Stimulated activated naive CD8-positive, alpha-beta T cell treated with anti-CD3 and anti-CD28 coated beads, Interleukin-15, Interleukin-2, amounts not matched to agents 100 U/mL and 50 U/mL, for 24 hours (primary cell): ENCODE data around the gene MAP3K12.
"Not testable (repeated sequence)": the region's sequence is repeated elsewhere in the genome, so short reads cannot be mapped to it uniquely, and the experiment has no call there.

Experiments used
- ATAC-seq: fragments of 150-1000 bp; cut with Tn5 transposase; one replicate; pipeline ENCODE4 v1.10.0; 2021
- DNase-seq: peaks from one replicate; pipeline ENCODE4 v3.0.0; 2021

The MAP3K12 gene, protein sequence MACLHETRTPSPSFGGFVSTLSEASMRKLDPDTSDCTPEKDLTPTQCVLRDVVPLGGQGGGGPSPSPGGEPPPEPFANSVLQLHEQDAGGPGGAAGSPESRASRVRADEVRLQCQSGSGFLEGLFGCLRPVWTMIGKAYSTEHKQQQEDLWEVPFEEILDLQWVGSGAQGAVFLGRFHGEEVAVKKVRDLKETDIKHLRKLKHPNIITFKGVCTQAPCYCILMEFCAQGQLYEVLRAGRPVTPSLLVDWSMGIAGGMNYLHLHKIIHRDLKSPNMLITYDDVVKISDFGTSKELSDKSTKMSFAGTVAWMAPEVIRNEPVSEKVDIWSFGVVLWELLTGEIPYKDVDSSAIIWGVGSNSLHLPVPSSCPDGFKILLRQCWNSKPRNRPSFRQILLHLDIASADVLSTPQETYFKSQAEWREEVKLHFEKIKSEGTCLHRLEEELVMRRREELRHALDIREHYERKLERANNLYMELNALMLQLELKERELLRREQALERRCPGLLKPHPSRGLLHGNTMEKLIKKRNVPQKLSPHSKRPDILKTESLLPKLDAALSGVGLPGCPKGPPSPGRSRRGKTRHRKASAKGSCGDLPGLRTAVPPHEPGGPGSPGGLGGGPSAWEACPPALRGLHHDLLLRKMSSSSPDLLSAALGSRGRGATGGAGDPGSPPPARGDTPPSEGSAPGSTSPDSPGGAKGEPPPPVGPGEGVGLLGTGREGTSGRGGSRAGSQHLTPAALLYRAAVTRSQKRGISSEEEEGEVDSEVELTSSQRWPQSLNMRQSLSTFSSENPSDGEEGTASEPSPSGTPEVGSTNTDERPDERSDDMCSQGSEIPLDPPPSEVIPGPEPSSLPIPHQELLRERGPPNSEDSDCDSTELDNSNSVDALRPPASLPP

DNA sequence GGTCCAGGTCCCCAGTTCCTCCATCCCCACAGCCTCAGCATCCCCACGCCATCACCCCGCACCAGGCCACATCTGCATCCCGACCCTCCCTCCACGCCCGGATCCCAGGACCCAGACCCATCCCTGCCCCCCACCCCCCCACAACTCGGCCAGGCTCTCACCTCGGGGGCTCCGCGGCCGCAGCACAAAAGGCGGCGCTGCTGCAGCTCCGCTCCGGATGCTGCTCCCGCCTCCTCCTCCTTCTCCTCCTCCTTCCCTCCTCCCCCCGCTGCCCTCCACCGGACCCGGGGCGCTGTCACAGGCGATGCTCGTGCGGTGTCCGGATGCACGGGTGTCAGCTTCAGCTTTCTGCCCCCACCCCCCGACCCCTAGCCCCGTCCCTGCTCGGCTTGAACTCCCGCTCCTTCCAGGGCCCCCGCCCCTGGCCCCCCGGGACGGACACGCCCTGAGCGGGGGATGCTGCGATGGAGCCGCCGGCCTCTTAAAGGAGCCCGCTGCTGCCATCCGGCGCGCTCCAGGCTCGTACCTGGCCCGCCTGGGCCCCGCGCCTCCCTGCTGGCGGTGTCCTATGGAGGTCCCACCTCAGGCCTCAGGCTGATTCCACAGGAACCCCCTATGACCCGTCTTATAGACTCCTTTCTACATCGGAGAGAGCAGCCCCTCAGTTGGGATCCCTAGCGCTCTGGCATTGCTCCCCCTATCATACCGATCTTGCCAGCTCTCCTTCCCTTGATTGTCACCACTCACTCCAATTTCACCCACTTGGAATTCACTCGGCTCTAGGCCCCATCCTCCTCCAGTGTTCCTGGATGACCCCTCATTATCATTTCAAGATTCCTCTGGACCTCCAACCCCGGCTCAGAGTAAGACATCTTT lies at the start of gene MAP3K12:
Gene MAP3K12 (minus strand): TSS at position 193 of the 876 bp plus-strand sequence. CDS start 12,067 bp downstream, outside the sequence.
- peak; percentile 71 for DNase-seq
- peak; percentile 6 for ATAC-seq

DNA sequence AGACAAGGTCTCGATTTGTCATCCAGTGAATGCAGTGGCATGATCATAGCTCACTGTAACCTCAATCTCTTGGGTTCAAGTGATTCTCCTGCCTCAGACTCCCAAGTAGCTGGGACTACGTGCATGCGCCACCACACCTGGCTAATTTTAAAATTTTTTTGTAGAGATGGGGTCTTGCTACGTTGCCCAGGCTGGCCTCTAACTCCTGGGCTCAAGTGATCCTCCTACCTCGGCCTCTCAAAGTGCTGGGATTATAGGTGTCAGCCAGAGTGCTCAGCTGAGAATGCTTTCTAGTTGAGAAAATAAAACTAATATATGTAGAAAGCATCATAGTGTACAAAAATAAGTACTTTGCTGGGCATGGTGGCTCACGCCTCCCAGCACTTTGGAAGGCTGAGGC lies 49.1 kb upstream of the MAP3K12 start:
- not testable (repeated sequence) for DNase-seq, ATAC-seq

DNA sequence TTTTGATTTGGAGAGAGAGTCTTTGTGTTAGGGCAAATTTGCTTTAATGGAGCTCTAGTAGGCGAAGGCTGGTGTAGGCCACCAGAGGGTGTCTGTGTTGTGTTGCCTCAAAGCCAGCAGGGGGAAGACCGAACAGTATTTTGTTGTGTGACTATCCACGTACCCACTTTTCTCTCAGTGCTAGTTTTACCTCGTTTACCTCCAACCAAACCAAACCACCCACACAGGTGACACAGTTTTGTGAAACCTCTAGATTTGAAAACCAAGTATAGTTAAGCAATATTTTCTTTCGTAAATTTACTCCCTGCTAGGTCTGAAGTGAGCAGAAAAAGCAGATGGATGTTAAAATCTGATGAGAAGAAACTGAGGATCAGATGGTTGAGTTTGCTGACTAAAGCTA lies 44.3 kb upstream of the MAP3K12 start:
- DNase-seq (peak; percentile 38), ATAC-seq (peak; percentile 88)

DNA sequence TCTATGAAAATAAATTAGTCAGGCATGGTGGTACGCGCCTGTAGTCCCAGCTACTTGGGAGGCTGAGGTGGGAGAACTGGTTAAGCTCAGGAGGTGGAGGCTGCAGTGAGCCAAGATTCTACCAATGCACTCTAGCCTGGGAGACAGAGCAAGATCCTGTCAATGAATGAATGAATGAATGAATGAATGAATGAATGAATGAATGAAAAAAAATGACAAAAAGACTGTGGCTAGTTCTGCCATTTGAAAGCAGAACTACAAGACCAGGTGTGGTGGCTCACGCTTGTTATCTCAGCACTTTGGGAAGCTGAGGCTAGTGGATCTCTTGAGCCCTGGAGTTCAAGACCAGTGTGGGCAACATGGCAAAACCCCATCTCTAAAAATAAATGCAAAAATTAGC lies 40.3 kb upstream of the MAP3K12 start:
- DNase-seq = no peak
- no peak for ATAC-seq

DNA sequence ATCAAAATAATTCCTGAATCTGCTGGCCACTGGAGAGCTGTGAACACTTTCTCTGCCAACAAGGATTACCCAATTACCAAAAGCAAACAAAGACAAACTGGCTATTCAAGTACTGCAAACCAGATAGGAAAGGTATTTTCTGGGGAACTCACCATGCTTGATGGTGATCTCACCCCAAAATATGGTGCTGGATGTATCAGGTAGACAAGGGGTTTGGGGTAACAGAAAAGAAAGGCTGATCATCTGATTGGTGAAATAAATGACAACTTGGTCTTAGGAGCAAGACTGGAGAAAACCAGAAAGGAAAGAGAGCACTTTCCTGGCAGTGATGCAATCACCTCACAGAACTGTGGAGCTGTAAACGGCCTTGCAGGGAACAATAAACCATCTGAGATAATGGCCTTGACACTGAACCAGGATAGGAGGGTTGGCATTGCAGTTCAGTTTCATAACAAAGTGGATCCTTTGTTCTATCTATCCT lies 39.0 kb upstream of the MAP3K12 start:
- ATAC-seq (no peak), DNase-seq (no peak)

DNA sequence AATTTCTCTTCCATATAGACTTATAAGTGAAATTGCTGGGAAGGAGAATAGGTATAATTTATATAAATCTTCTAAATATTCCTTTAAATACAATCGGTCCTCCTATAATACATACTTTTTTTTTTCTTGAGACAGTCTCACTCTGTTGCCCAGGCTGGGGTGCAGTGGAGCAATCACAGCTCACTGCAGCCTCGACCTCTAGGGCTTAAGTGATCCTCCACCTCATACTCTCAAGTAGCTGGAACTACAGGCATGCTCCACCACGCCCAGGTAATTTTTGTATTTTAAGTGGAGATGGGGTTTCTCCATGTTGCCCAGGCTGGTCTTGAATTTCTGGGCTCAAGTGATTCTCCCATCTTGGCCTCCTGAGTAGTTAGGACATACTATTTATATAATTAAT lies 37.7 kb upstream of the MAP3K12 start:
- DNase-seq = no peak
- ATAC-seq = no peak

DNA sequence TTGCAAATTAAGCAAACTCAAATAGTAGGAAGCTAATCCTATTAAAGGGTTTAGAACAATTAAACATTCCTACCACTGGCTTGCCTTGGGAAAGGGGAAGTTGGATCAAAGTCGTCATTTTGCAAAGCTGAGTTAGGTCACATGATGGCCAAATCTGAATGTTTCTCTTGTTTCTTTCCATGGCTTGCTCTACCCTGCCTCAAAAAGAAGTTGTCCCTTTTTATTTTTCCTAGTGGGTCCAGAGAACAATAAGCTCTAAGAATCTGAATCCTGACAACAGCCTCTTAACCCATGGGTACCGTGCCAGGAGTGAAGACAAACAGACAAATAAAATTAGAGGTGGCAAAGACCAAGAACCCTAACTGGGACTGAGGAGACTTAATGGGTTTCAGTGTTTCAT lies 34.2 kb upstream of the MAP3K12 start:
- ATAC-seq (no peak), DNase-seq (no peak)

DNA sequence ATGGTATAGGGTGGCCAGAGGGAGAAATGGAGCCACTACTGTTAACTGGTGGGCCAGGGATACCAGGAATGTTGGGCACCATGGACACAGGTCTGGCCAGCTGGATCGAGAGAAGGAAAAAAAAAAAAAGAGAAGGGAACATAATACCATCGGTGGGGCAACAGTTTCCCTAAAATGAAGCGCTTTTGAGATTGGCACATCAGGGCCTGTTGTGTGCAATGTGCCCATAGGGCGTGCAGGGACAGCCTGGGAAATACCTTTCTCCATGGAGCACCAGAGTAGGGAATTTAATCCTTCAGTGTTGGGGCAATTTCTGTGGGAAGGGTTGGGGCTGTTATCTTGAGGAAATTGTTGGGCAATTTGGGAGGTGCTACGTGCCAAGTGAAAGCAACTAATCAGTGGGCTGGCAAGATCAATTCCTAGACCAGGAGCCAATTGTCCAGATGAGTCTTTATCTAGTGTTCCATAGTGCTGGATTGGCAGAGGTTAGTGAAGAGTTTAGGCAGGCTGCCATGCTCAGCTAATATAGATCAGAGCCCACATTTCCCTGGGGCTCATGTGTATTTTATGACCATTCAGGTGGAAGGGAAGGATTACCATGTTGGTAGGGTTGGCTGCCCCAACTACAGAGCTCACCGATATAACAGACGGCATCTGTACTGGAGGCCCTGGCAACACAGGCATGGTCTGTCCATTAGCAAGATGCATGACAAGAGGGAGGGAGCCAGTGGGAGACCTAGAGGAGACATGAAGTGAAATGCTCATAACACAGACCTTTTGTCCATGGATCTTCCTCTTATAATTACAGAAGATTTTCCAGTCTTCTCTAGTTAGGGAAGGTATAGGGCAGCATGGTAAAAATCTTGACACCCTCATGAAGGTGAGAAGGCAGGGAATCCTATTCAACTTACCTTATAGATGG lies 33.5 kb upstream of the MAP3K12 start:
- DNase-seq (no peak), ATAC-seq (no peak)

DNA sequence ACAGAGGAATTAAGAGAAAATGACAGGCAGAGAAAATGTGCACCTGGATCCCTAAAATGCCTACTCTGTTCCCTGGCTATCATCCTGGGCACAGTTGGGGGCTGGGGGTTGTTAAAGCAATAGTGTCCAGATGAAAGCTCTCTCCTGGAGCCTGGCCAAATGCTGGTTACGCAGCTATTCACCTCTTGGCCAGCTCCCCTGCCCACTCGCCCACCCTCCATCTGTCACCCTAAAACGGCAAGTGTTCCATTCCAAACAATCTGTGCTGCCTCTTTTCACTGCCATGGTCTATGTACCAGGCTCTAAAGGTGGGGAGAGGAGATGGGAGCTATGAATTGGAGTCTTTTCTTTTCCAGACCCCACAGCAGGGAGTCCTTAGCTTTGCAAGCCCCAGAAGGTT lies 32.8 kb upstream of the MAP3K12 start:
- no peak for ATAC-seq

DNA sequence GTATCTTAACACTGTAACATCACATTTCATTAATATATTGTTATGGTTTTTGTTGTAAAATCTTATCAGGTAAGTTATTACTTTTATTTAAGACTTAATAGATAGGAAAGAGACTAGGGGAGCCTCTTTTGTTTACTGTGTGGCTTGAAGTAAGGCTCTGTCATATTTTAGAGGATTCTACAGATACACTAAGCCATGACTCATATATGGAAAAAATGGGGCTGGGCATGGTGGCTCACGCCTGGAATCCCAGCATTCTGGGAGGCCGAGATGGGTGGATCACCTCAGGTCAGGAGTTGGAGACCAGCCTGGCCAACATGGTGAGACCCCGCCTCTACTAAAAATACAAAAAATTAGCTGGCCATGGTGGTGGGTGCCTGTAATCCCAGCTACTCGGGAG lies 31.7 kb upstream of the MAP3K12 start:
- DNase-seq (no peak), ATAC-seq (no peak)

More for the DNA sequence above, 32.8 kb upstream of the MAP3K12 start:
- no peak for DNase-seq

DNA sequence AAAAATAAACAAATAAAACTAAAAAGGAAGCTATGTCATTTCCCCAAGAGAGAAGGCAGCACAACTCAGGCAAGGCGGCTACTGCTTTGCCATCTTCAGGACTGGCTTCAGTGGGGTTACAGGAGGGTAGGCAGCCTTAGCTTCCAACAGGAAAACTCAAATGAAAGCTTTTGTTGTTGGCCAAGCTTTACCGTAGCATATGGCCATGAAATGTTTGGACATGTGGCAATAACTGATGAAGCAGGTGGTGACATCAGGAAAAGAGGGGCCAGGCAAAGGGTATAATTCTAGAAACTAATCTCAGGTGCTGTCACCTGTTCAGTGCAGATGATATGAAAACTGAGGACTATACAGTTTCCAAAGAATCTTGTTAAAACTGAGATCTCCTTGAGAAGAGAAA lies 30.8 kb upstream of the MAP3K12 start:
- ATAC-seq (no peak), DNase-seq (no peak)

DNA sequence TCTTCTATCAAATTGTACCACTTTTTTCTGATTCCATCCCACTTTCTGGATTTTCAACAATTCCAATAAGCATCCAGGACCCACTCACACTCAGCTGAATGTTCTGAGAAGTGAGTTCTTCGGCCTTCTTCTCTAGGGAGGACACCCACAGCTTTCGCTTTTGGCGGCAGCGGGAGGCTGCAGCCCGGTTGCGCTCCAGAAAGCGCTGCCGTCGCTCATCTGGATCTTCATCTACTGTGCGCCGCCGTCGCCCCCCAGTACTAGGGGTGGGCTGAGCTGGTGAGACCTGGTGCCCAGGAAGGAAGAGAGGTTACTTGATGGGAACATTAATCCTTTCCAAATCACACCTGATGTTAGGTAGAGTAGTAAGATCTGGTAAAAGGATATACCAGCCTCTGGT lies 25.2 kb upstream of the MAP3K12 start:
- ATAC-seq (no peak), DNase-seq (no peak)

DNA sequence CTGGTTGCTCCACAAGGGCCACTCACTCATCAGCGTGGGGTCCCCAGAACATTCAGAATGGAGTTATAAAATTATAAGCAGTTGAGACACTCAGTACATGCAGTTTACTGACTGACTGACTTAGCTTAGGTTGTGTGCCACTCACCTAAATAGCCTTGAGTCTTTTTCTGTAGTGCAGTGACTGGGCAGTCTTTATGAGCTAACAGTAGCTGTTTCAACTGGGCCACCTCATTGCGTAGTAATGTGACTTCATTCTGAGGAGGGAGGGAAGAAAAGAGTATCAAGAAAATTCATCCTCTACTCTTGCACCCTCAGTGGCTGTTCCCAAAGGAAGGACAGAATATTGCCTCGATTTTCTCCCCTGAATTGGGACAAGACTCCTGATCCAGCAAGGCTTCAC lies 23.9 kb upstream of the MAP3K12 start:
- ATAC-seq = no peak
- DNase-seq = no peak

DNA sequence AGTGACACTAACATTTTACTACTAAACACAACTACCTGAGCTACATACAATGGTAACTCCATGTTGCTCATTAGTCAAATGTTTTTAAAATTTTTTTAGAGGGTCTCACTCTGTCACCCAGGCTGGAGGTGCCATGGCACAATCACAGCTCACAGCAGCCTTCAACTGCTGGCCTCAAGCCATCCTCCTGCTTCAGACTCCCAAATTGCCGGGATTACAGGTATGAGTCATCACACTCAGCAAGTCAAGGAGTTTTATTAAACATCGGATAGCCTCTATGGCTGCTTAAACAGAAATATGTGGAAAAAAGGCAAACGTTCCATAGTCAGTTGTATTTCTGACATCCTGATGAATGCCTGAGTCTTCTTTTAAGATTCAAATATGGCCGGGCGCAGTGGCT lies 19.1 kb upstream of the MAP3K12 start:
- ATAC-seq (no peak), DNase-seq (no peak)

DNA sequence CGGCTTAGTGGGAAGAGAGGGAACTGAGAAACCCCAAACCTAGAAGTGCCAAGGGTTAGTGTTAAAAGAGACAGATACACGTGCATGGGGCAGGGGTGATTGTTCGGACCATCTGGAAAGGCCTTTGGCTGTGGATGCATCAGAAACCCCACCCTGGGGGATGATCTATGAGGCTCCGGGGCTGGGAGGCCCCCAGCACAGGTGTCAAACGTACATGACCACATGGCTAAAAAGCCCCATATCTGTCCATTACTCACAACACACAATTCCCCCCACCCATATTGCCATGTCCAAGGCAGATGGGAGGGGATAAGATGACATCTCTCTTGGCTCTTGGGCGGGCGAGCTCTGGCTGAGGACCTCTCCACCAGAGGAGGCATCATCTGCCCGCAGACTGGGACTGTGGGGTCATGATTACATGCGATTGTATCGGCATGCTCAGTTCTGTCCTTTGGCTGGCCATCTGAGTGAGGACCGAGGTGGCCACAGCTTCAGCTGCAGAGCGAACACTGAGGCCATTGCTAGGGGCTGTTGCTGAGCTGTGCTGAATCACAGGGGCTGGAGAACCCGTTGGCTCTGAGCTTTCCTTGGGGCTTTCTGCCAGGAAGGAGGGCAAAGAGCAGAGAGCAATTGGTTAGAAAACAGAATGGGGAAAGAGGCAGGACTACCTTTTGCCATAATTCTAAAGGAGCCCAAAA lies 17.6 kb upstream of the MAP3K12 start:
- ATAC-seq (no peak), DNase-seq (no peak)

DNA sequence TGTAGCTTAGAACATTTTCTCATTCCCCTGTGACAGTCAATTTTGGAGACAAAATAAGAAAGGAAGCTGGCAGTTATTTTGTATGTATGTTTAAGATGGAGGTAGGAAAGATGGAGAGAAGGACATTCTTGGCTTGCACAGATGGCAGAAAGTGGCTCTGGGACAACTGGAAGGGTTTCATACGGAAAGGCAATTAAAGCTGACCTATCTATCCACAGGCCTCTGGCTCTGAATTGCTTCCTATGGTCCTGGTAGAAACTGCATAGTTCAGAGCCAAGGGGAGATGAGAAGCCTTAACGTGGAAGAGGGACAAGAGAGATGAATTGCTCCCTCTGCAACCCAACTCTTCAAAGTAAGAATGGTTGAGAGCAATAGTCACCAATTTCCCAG lies 16.0 kb upstream of the MAP3K12 start:
- no peak for DNase-seq
- no peak for ATAC-seq

DNA sequence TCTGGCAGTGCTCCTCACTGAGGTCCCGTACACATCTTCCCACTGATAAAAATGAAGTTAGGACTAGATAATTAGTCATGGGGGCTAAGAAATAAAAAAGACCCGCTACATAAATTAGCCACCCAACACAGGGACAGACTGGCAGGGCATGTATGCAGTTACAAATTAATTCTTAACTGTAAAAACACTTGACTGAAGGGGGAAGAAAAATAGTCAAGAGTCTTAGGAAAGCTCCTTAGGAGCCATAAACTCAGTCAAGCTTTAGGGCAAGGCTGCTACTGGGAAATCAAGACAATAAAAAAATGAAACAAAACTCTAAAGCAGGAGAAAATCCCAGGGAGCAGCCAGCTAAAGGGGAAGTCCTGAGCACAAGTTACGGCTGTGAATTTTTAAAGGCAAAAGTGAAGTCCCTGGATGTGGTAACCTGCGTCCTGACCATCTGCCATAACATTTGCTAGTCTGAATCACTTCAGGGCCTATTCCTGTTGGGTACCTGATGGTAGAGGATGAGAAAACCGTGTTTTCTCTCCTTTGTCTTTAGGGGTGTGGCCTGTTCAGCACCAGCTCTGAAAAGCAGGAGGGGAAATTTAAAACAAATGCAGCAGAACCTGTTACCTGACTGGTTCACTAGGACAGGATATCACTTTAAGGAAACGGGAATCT lies 15.5 kb upstream of the MAP3K12 start:
- DNase-seq (no peak), ATAC-seq (no peak)

DNA sequence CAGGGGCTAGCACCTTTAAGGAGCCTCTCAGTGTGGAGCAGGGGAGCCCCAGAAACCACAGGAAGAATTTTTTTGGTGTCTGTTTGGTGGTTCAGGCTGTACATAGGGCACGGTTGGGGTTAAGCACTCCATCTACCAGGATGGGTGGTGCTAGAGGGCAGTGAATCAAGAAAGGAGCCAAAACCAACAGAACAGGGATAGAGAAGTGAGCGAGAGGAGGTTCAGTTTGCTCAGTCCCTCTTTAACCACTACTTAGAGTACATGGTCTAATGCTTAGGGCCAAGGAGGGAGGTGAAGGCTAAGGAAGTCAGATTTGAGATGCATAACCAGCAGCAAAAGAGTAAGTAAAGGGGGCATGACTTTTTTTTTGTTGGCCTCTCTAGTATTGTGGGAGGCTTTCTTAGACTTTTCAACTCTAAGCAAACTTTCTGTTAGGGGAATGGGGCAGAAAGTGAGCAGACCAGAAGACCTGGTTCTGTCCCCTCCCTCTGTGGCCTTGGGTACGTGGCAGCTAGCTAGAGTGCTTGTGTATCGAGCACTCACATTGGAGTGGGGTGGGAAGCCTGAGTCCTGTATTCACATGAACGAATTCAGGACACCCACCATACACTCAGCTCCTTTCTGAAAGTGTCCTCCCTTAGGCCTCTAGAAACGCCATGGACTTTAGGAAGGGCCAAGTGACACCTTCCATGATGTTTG lies 14.6 kb upstream of the MAP3K12 start:
- DNase-seq (no peak), ATAC-seq (no peak)

DNA sequence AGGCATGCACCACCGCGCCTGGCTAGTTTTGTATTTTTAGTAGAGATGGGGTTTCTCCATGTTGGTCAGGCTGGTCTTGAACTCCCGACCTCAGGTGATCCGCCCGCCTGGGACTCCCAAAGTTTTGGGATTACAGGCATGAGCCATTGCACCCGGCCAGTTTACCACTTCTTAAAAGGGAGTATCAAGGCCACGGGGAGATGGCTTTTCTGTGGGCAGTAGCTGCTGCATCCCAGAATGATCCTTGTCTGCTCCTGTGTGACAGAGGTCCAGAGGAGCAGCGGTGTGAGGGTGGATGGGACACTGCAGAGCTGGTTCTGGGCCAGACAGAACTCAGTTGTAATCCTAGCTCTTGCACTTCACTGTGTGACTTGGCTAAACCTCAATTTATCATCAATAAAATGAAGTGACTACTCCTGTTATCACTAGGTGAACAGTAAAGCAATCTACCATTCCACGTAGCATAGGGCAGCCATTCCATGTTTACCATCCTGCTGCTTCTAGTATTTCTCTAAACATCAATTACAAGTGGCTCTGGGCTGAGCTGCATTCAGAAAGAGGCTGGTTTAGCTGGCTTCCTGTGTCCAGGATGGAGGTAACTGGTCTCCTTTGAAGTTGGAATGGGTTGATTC lies 11.0 kb upstream of the MAP3K12 start:
- DNase-seq (no peak), ATAC-seq (no peak)
